Activated CD8-positive, alpha-beta memory T cell treated with anti-CD3 and anti-CD28 coated beads for 48 hours (primary cell): ENCODE data around the gene FNDC5.
A peak's percentile ranks its signal among the peaks of the same experiment; 100 is the strongest.

Experiments used
- DNase-seq, 3 experiments: peaks; one replicate each; pipeline ENCODE4 v3.0.0-alpha.2; 2020; ENCODE audit warnings: low read depth in 2 of 3, low spot score in 2 of 3

The FNDC5 gene

GRCh38 chr1:32865639-32866405, 4.9 kb downstream of the FNDC5 start:
- no peak for DNase-seq

- DNase-seq: no peak
Observed at GRCh38 chr1:32864375-32865019, 6.2 kb downstream of the FNDC5 start.

GRCh38 chr1:32863881-32864245, 6.8 kb downstream of the FNDC5 start:
- no peak for DNase-seq

- DNase-seq: no peak
Observed at GRCh38 chr1:32863218-32863880, 7.4 kb downstream of the FNDC5 start.

- no peak for DNase-seq
Observed at GRCh38 chr1:32861904-32862695, 8.6 kb downstream of the FNDC5 start.

GRCh38 chr1:32860566-32860965, 10.1 kb downstream of the FNDC5 start:
- DNase-seq: no peak

- DNase-seq: no peak
Observed at GRCh38 chr1:32859915-32860314, 10.8 kb downstream of the FNDC5 start.

GRCh38 chr1:32858791-32859190, 11.9 kb downstream of the FNDC5 start:
- no peak for DNase-seq

GRCh38 chr1:32858136-32858535, 12.6 kb downstream of the FNDC5 start:
- no peak for DNase-seq

- no peak for DNase-seq
Observed at GRCh38 chr1:32855861-32856617, 14.7 kb downstream of the FNDC5 start.

GRCh38 chr1:32848354-32849063, 22.2 kb downstream of the FNDC5 start:
- no peak for DNase-seq

GRCh38 chr1:32831878-32832277, 38.8 kb downstream of the FNDC5 start:
- DNase-seq: no peak

GRCh38 chr1:32830092-32830852, 40.4 kb downstream of the FNDC5 start:
- no peak for DNase-seq

- DNase-seq: no peak
Observed at GRCh38 chr1:32828341-32828740, 42.4 kb downstream of the FNDC5 start.

- no peak for DNase-seq
Observed at GRCh38 chr1:32825181-32825580, 45.5 kb downstream of the FNDC5 start.

- no peak for DNase-seq
Observed at GRCh38 chr1:32818804-32819541, 51.7 kb downstream of the FNDC5 start.

- peak in 2 of 3 experiments; percentile 28 to 30 for DNase-seq
Observed at GRCh38 chr1:32817815-32818786, 52.6 kb downstream of the FNDC5 start.
